AG10803 (cell line): Measurements from ENCODE around the gene CDC16.
"Not testable (repeated sequence)": the region's sequence is repeated elsewhere in the genome, so short reads cannot be mapped to it uniquely, and the experiment has no call there.

ENCODE experiments used
- DNase-seq: peaks from one replicate; pipeline ENCODE4 v3.0.0; 2010; ENCODE audit warnings: low read depth
- H3K4me3 ChIP-seq: 2 replicates; pipeline ENCODE4 v1.5.1; 2011; ENCODE audit warnings: mild to moderate bottlenecking, low read length, control low read depth
- TF ChIP-seq, protein P1 (sequence below): conservative IDR thresholded peaks from 2 replicates; pipeline ENCODE4 v1.5.1; 2011; ENCODE audit warnings: mild to moderate bottlenecking, low read length, control low read depth, inconsistent platforms

CDC16 gene, protein sequence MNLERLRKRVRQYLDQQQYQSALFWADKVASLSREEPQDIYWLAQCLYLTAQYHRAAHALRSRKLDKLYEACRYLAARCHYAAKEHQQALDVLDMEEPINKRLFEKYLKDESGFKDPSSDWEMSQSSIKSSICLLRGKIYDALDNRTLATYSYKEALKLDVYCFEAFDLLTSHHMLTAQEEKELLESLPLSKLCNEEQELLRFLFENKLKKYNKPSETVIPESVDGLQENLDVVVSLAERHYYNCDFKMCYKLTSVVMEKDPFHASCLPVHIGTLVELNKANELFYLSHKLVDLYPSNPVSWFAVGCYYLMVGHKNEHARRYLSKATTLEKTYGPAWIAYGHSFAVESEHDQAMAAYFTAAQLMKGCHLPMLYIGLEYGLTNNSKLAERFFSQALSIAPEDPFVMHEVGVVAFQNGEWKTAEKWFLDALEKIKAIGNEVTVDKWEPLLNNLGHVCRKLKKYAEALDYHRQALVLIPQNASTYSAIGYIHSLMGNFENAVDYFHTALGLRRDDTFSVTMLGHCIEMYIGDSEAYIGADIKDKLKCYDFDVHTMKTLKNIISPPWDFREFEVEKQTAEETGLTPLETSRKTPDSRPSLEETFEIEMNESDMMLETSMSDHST

GRCh38 chr13:114234645-114235421 lies at the start of gene CDC16:
CDC16 (plus strand) TSS chr13:114234897; CDS start chr13:114235085, 188 bp downstream.
- peak within 1 kb of the TSS; percentile 85 for H3K4me3 ChIP-seq
- TF ChIP-seq, protein P1, sequence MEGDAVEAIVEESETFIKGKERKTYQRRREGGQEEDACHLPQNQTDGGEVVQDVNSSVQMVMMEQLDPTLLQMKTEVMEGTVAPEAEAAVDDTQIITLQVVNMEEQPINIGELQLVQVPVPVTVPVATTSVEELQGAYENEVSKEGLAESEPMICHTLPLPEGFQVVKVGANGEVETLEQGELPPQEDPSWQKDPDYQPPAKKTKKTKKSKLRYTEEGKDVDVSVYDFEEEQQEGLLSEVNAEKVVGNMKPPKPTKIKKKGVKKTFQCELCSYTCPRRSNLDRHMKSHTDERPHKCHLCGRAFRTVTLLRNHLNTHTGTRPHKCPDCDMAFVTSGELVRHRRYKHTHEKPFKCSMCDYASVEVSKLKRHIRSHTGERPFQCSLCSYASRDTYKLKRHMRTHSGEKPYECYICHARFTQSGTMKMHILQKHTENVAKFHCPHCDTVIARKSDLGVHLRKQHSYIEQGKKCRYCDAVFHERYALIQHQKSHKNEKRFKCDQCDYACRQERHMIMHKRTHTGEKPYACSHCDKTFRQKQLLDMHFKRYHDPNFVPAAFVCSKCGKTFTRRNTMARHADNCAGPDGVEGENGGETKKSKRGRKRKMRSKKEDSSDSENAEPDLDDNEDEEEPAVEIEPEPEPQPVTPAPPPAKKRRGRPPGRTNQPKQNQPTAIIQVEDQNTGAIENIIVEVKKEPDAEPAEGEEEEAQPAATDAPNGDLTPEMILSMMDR = no peak; the same call in 1 of the 2 replicates
- peak; percentile 91 for DNase-seq

GRCh38 chr13:114185182-114185971 lies 49.3 kb upstream of the CDC16 start:
- DNase-seq = no peak
- TF ChIP-seq, protein P1 = no peak
- H3K4me3 ChIP-seq = no peak overlapping the region

- TF ChIP-seq, protein P1 = no peak
- H3K4me3 ChIP-seq = no peak overlapping the region
- no peak for DNase-seq
Measured at GRCh38 chr13:114194853-114195252, 39.8 kb upstream of the CDC16 start.

- TF ChIP-seq, protein P1 = no peak
- no peak for DNase-seq
- no peak overlapping the region for H3K4me3 ChIP-seq
Measured at GRCh38 chr13:114196629-114197028, 38.1 kb upstream of the CDC16 start.

GRCh38 chr13:114198556-114198955 lies 36.1 kb upstream of the CDC16 start:
- no peak for DNase-seq
- TF ChIP-seq, protein P1 = no peak
- H3K4me3 ChIP-seq = no peak overlapping the region

- not testable (repeated sequence) for H3K4me3 ChIP-seq, DNase-seq
Measured at GRCh38 chr13:114199526-114199925, 35.2 kb upstream of the CDC16 start.

DNA sequence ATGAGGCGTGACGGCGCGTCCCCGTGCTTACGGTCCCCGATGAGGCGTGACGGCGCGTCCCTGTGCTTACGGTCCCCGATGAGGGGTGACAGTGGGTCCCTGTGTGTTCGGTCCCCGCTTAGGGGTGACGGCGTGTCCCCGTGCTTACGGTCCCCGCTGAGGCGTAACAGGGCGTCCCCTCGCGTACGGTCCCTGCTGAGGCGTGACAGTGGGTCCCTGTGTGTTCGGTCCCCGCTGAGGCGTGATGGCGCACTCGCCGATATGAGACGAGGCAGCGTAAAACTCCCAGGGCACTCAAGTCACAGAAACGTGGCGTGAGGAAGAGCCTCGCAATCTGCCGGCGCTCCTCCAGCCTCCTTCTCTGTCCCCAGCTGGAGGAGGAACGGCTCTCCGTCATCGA lies 34.7 kb upstream of the CDC16 start:
- H3K4me3 ChIP-seq = peak overlapping the region; percentile 36
- no peak for DNase-seq
- TF ChIP-seq, protein P1 = no peak
